Measurements from ENCODE around the gene IL23R.

The IL23R gene

GRCh38 chr1:67148516-67149178 is 17.6 kb upstream of the IL23R start:
- no peak for DNase-seq (ENCODE audit: low read depth in 2 of 2, low spot score in 1 of 2)

DNA sequence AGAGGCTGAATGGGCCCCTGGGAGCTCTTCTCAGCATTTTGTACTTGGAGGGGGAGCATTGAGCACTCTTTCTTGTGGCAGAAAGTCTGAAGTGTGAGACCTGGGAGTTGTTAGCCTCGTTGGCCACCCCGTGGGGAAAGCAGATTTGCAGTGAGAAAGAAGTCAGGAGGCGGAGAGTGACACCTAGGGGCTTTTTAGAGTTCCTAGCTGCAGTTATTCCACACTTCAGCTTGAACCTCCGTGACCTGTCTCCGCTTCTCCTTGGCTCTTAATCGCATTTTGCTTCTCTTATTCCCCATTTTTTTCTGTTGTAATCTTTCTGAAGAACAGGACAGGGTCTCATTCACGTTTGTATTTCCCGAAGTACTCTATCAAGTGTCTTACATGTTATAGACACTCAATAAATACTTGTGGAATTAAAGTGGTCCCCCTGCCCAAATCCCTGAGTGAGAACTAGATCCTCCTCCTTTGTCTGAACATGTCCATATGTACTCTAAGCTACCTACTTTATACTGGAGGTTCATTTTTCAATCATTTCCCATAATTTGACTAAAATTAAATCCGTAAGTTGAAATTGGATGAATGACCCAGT is 17.0 kb upstream of the IL23R start:
- peak in 1 of 2 donors; percentile 17 for DNase-seq (ENCODE audit: low read depth in 2 of 2, low spot score in 1 of 2)

DNA sequence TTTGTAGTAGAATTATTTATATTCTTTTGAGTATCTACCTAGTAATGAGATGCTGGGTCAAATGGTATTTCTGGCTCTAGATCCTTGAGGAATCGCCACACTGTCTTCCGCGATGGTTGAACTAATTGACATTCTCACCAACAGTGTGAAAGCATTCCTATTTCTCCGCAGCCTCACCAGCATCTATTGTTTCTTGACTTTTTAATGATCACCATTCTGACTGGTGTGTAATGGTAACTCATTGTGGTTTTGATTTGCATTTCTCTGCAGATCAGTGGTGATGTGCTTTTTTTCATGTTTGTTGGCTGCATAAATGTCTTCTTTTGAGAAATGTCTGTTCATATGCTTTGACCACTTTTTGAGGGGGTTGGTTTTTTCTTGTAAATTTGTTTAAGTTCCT is 15.3 kb upstream of the IL23R start:
- DNase-seq (ENCODE audit: low read depth in 2 of 2, low spot score in 1 of 2) = no peak

DNA sequence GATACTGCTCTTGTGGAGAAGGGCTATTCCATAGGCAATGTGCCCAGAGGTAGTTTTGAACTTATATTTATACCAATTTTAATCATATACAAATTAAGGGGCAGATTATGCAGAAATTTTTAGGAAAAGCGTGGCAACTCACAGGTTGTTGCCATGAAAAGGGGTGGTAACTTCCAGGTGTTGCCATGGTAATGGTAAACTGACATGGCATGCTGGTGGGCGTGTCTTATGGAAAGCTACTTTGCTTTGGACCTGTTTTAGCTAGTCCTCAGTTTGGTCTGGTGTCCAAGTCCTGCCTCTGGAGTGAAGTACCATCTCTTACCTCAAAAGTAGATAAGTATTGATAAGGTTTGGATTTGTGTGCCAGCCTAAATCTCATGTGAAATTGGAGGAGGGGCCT is 7.9 kb upstream of the IL23R start:
- no peak for DNase-seq (ENCODE audit: low read depth in 2 of 2, low spot score in 1 of 2)

DNA sequence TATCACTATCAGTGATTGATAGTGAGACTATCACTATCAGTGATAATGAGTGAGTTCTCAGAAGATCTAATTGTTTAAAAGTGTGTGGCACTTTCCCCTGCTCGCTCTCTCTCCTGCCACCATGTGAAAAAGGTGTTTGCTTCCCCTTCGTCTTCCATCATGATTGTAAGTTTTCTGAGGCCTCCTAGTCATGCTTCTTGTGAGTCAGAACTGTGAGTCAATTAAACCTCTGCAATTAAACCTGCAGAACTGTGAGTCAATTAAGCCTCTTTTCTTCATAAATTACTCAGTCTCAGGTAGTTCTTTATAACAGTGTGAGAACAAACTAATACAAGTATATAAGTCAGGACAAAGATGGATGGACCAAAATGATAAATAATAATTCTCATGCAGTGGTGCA is 7.0 kb upstream of the IL23R start:
- DNase-seq (ENCODE audit: low read depth in 2 of 2, low spot score in 1 of 2) = no peak

- DNase-seq (ENCODE audit: low read depth in 2 of 2, low spot score in 1 of 2) = no peak
These were observed 3.3 kb upstream of the IL23R start for GRCh38 chr1:67162954-67163353.

DNA sequence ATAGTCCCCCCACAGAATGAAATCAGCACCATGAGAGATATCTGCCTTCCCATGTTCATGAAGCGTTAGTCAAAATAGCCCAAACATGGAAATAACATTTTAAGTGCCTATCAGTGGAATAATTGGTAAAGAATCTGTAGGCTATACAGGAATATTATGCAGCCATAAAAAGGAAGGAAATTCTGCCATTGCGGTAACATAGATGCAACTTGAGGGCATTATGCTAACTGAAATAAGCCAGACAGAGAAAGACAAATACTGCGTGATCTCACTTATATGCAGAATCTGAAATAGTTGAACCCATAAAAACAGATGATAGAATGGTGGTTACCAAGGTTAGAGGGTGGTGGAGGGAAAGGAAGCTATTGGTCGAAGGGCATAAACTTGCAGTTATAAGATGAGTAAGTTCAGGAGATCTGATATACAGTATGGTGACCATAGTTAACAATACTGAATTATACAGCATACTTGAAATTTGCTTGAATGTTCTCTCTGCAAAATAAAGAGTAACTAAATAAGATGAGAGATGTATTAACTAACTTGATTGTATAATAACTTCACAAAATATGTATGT is 699 bp upstream of the IL23R start:
- no peak for DNase-seq (ENCODE audit: low read depth in 2 of 2, low spot score in 1 of 2)

DNA sequence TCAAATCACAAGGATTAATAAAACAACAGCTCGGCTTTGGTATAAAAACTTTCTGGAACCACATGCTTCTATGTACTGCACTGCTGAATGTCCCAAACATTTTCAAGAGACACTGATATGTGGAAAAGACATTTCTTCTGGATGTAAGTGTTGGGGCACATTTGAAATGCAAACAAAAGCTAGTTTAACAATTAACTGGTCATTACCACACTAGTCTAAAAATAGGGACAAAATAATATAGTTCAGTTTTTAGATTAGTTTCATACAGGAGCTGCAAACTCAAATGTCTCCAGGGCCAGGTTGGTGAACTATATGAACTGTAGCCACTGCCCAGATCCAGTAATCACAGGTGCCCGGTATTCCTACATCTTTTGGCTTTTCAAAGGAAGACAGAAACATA is 3.2 kb downstream of the IL23R start:
- DNase-seq (ENCODE audit: low read depth in 2 of 2, low spot score in 1 of 2) = no peak

DNA sequence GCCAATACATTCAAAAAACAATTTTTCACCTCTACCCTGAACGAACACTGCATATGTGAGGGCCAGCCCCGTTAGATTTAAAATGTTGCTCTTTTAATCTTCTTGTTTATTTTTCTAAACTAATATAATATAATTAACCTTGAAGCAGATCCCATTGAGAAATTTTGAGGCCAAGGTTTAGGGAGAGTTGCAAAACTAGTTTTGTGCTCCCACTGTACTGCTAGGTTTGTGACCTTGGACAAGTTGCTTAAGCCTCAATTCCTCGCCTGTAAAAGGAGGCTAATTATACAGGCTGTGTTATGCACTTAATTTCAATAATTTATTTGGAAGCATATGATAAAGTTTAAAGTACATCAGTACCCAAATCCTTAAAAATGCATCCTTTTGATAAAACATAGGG is 3.7 kb downstream of the IL23R start:
- no peak for DNase-seq (ENCODE audit: low read depth in 2 of 2, low spot score in 1 of 2)

DNA sequence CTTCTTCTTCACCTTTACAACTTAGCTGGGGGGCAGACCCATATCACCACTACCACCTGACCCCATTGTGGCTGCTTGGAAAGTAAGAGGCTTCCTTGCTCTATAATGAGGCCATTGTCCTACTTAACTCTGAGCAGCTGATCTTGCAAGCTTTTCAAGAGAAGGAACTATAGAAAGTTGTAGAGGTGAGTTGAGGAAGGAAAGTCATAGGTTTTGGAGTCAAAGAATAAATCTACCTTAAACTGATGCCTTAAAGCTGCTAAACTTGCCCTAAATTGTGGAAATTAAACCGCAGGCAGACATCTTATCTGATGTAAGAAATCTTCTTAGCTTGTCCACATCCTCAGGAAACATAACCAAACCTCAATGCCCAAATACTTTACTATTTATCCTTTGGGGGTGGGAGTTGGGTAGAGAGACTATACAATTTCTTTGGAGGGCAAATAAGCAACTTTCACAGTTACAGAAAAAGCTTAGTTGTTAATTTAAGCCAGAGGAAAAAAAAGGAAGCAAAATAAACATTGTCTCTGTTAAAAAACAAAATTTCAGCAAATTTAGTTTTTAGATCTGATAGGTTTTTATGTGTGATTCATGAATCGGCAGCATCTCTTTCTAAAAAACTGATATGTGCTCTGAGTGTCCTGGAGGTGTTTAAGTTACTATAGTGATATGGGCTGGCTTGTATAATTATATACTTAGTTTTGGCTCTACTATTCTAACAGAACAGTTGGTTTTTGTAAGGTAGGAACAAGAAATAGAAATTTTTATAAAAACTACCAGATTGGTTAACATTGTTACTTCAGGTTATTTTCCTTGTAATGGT is 4.7 kb downstream of the IL23R start:
- DNase-seq (ENCODE audit: low read depth in 2 of 2, low spot score in 1 of 2) = no peak

DNA sequence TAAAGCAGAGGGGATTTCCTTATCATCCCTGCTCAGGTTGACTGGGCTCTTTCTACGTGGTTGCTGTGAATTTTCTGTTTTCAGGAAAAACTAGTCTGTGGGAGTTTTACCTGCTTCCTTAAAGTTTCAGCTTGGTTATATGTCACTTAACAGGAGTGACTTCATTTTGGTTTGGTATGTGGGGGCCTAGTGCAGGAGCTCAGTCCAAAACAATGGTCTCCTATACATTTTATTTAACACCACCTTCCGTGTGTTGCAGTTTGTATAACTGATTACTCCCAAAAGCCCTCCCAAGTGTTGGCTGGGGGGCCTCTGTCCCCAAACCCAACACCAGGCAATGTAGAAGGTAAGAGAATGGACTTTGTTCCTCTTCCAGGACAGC is 5.3 kb downstream of the IL23R start:
- DNase-seq (ENCODE audit: low read depth in 2 of 2, low spot score in 1 of 2) = no peak

GRCh38 chr1:67171978-67172377 is 5.7 kb downstream of the IL23R start:
- no peak for DNase-seq (ENCODE audit: low read depth in 2 of 2, low spot score in 1 of 2)

- no peak for DNase-seq (ENCODE audit: low read depth in 2 of 2, low spot score in 1 of 2)
These were observed 7.7 kb downstream of the IL23R start for GRCh38 chr1:67173988-67174387.

- no peak for DNase-seq (ENCODE audit: low read depth in 2 of 2, low spot score in 1 of 2)
These were observed 8.5 kb downstream of the IL23R start for GRCh38 chr1:67174716-67175284.

- DNase-seq (ENCODE audit: low read depth in 2 of 2, low spot score in 1 of 2) = no peak
These were observed 9.4 kb downstream of the IL23R start for GRCh38 chr1:67175530-67176087.

DNA sequence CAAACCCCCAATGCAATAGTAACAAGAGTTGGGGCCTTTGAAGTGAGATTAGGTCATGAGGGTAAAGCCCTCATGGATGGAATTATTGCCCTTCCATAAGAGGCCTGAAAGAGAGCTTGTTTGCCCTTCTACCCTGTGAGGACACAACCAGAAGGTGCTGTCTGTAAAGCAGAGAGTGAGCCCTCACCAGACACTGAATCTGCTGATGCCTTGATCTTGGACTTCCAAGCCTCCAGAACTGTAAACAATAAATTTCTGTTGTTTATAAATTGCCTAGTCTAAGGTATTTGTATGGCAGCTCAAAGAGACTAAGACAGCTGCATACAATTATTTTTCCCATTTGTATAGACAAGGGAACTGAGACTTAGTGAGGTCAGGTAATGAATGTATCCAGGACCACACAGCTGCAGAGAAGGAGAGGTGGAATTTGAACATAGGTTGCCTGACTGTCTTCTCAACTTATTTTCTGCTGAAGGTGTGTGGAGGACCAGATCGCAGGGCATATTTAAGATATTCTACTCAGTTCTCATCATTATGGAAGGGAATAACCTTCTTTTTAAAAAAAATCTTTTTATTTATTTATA is 18.7 kb downstream of the IL23R start:
- DNase-seq (ENCODE audit: low read depth in 2 of 2, low spot score in 1 of 2) = no peak

DNA sequence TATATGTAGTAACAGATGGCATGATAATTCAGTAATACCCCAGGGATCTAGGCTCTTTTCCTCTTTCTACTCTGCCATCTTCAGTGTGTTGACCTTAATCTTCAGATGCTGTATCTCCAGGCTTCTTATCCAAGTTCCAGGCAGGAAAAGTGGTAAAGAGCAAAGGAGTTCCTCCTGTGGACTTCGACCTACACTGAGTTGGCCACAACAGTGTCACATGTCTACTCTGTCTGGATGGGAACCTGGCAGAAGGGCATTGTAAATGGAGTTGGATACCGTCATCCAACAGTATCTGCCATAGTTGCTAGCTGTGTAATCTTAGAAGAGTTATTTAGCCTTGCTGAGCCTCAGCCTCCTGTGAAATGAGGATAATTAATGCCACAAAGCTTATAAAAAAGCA is 21.9 kb downstream of the IL23R start:
- DNase-seq (ENCODE audit: low read depth in 2 of 2, low spot score in 1 of 2) = no peak

GRCh38 chr1:67189953-67190352 is 23.7 kb downstream of the IL23R start:
- DNase-seq (ENCODE audit: low read depth in 2 of 2, low spot score in 1 of 2) = no peak

DNA sequence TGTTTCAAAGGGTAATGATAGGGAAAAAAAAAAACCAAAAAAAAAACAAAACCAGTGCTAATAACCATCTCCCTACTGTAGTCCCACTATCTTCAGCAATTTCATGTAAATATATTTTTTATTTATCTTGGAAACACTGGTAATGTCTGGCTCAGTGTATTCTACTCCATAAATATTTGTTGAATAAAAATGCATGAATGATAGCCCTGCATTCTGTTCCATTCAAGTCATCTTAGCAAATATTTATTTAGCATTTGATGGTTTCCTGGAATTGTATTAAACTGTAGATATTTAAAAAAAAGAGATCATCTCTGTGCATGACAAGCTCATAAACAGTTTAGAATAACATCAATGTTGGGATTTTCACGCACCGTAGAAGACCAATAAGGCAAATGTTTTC is 24.2 kb downstream of the IL23R start:
- no peak for DNase-seq (ENCODE audit: low read depth in 2 of 2, low spot score in 1 of 2)

- no peak for DNase-seq (ENCODE audit: low read depth in 2 of 2, low spot score in 1 of 2)
These were observed 24.7 kb downstream of the IL23R start for GRCh38 chr1:67190942-67191341.
